ENCODE results near the gene UBE2V1.

UBE2V1 gene

DNA sequence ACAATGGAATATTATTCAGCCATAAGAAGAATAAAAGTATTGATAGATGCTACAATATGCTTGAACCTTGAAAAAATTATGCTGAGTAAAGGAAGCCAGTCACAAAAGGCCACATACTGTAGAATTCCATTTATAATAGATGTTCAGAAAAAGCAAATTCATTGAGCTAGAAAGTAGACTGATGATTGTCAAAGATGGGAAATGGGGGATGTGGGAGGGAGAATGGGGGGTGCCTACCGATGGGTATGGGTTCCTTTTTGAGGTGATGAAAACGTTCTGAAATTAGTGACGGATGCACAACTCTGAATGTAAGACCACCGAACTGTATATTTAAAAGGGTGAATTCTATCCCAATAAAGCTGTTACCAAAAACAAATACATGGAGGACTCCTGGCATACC, 18.4 kb downstream of the UBE2V1 start:
- H3K9me3 ChIP-seq (ENCODE audit: control insufficient read depth, low read length), result no peaks in the 10 kb centered on the region
- H3K9ac ChIP-seq (ENCODE audit: low read length), result no peak overlapping the region
- no peak for DNase-seq
- WGBS, result 100% methylated on average over 1 of the region's 4 CpGs
- no peak overlapping the region for H3K23ac ChIP-seq (ENCODE audit: low read length in 2 of 2)
- no peak overlapping the region for H3K4me2 ChIP-seq (ENCODE audit: low read length, poor library complexity, severe bottlenecking)
- no peak overlapping the region for H2AK5ac ChIP-seq (ENCODE audit: low read length, severe bottlenecking)
- no peak overlapping the region for H2BK15ac ChIP-seq (ENCODE audit: low read depth, poor library complexity, severe bottlenecking)
- H3K14ac ChIP-seq (ENCODE audit: low read length in 2 of 2), result no peak overlapping the region
- no peak overlapping the region for H2BK120ac ChIP-seq (ENCODE audit: low read depth, low read length)
- H2BK5ac ChIP-seq (ENCODE audit: low read depth, low read length, poor library complexity, severe bottlenecking), result no peak overlapping the region
- H2AFZ ChIP-seq (ENCODE audit: low read depth, low read length), result no peak overlapping the region
- no peaks in the 10 kb centered on the region for H3K27me3 ChIP-seq (ENCODE audit: control insufficient read depth in 1 of 2, insufficient read depth in 1 of 2, low read length in 2 of 2)
- H2BK12ac ChIP-seq (ENCODE audit: low read length in 2 of 2), result no peak overlapping the region
- H3K4me1 ChIP-seq (ENCODE audit: control insufficient read depth, insufficient read depth, low read depth, low read length), result peaks cover 2% of the 10 kb centered on the region
- H4K8ac ChIP-seq (ENCODE audit: low read length), result no peak overlapping the region
- H3K79me1 ChIP-seq (replicated peaks; ENCODE audit: low read length, poor library complexity, severe bottlenecking), result peaks cover 3% of the 10 kb centered on the region
- H3K4ac ChIP-seq (ENCODE audit: low read depth in 1 of 2, low read length in 2 of 2), result no peak overlapping the region
- H3K4me3 ChIP-seq (ENCODE audit: insufficient read depth in 1 of 2, low read depth in 1 of 2, low read length in 2 of 2), result no peak overlapping the region
- H3K36me3 ChIP-seq (ENCODE audit: control insufficient read depth in 1 of 2, insufficient read depth in 2 of 2, low read depth in 1 of 2, low read length in 2 of 2), result peaks cover 21 to 64% of the 10 kb centered on the region in 2 experiments
- H4K91ac ChIP-seq (ENCODE audit: low read length), result no peak overlapping the region
- no peak overlapping the region for H3K18ac ChIP-seq (ENCODE audit: low read depth in 1 of 2, low read length in 2 of 2)
- H3K27ac ChIP-seq (ENCODE audit: low read length, poor library complexity, severe bottlenecking), result no peak overlapping the region

DNA sequence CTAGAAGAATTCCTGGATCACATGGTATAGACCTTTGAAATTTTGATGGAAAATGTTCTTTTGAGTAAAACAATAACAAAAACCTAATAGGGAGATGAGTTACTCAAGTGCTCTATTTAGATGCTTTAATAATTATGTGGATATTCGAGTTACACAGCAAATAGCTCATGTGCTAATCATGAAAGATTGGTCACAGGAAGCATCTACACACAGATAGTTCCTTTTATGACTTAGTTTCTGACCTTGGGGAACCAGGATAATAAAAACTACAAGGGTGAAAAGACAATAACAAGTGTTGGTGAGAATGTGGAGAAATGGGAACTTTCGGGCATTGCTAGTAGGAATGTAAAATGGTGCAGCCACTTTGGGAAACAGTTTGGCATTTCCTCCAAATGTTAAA, 19.7 kb downstream of the UBE2V1 start:
- Histone ChIP-seq H3K36me3 (ENCODE audit: control insufficient read depth in 1 of 2, insufficient read depth in 2 of 2, low read depth in 1 of 2, low read length in 2 of 2) (peaks cover 21 to 64% of the 10 kb centered on the region in 2 experiments), H2BK120ac (ENCODE audit: low read depth, low read length) (no peak overlapping the region), H3K9me3 (ENCODE audit: control insufficient read depth, low read length) (no peaks in the 10 kb centered on the region), H3K4me1 (ENCODE audit: control insufficient read depth, insufficient read depth, low read depth, low read length) (no peaks in the 10 kb centered on the region), H3K27me3 (ENCODE audit: control insufficient read depth in 1 of 2, insufficient read depth in 1 of 2, low read length in 2 of 2) (no peaks in the 10 kb centered on the region), H3K27ac (ENCODE audit: low read length, poor library complexity, severe bottlenecking) (no peak overlapping the region), H2BK15ac (ENCODE audit: low read depth, poor library complexity, severe bottlenecking) (no peak overlapping the region), H4K91ac (ENCODE audit: low read length) (no peak overlapping the region), H3K4me3 (ENCODE audit: insufficient read depth in 1 of 2, low read depth in 1 of 2, low read length in 2 of 2) (peak overlapping the region in 1 of 2 experiments; percentile 5), H3K23ac (ENCODE audit: low read length in 2 of 2) (no peak overlapping the region), H2AK5ac (ENCODE audit: low read length, severe bottlenecking) (no peak overlapping the region), H2BK5ac (ENCODE audit: low read depth, low read length, poor library complexity, severe bottlenecking) (no peak overlapping the region), H2AFZ (ENCODE audit: low read depth, low read length) (no peak overlapping the region), H2BK12ac (ENCODE audit: low read length in 2 of 2) (no peak overlapping the region), H3K4ac (ENCODE audit: low read depth in 1 of 2, low read length in 2 of 2) (no peak overlapping the region), H3K14ac (ENCODE audit: low read length in 2 of 2) (no peak overlapping the region), H3K18ac (ENCODE audit: low read depth in 1 of 2, low read length in 2 of 2) (no peak overlapping the region), H3K4me2 (ENCODE audit: low read length, poor library complexity, severe bottlenecking) (no peak overlapping the region), H4K8ac (ENCODE audit: low read length) (no peak overlapping the region), H3K79me1 (replicated peaks; ENCODE audit: low read length, poor library complexity, severe bottlenecking) (peaks cover 5% of the 10 kb centered on the region), H3K9ac (ENCODE audit: low read length) (peak overlapping the region; percentile 19)
- DNase-seq, result no peak
- 83% methylated on average over 2 of the region's 2 CpGs for WGBS

DNA sequence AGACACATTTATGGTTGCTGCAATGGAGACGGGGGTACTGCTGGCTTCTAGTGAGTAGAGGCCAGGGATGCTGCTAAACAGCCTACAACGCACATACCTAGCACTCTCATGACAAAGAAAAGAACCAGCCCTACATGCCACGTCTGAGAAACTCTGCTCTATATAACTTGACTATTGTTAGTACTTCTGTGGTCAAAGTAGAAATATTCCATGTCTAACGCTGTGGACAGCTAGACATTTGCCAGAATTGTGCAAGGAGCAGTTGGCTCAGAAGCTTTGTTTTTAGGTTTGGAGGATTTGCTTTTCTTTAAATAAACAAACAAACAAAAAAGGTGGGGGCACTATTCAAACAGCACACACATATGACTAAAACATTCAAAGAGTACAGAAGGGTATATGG, 20.5 kb downstream of the UBE2V1 start:
- WGBS, result 83% methylated on average over 1 of the region's 4 CpGs
- Histone ChIP-seq H3K27me3 (ENCODE audit: control insufficient read depth in 1 of 2, insufficient read depth in 1 of 2, low read length in 2 of 2) (no peaks in the 10 kb centered on the region), H3K36me3 (ENCODE audit: control insufficient read depth in 1 of 2, insufficient read depth in 2 of 2, low read depth in 1 of 2, low read length in 2 of 2) (peaks cover 21 to 66% of the 10 kb centered on the region in 2 experiments), H2BK15ac (ENCODE audit: low read depth, poor library complexity, severe bottlenecking) (no peak overlapping the region), H2AK5ac (ENCODE audit: low read length, severe bottlenecking) (no peak overlapping the region), H3K79me1 (replicated peaks; ENCODE audit: low read length, poor library complexity, severe bottlenecking) (peaks cover 5% of the 10 kb centered on the region), H3K14ac (ENCODE audit: low read length in 2 of 2) (no peak overlapping the region), H2BK5ac (ENCODE audit: low read depth, low read length, poor library complexity, severe bottlenecking) (no peak overlapping the region), H3K4me1 (ENCODE audit: control insufficient read depth, insufficient read depth, low read depth, low read length) (no peaks in the 10 kb centered on the region), H3K4me2 (ENCODE audit: low read length, poor library complexity, severe bottlenecking) (no peak overlapping the region), H3K23ac (ENCODE audit: low read length in 2 of 2) (no peak overlapping the region), H4K8ac (ENCODE audit: low read length) (no peak overlapping the region), H3K27ac (ENCODE audit: low read length, poor library complexity, severe bottlenecking) (no peak overlapping the region), H2AFZ (ENCODE audit: low read depth, low read length) (no peak overlapping the region), H3K4ac (ENCODE audit: low read depth in 1 of 2, low read length in 2 of 2) (no peak overlapping the region), H3K9ac (ENCODE audit: low read length) (peak overlapping the region; percentile 19), H3K4me3 (ENCODE audit: insufficient read depth in 1 of 2, low read depth in 1 of 2, low read length in 2 of 2) (no peak overlapping the region), H3K18ac (ENCODE audit: low read depth in 1 of 2, low read length in 2 of 2) (no peak overlapping the region), H2BK12ac (ENCODE audit: low read length in 2 of 2) (no peak overlapping the region), H2BK120ac (ENCODE audit: low read depth, low read length) (peak overlapping the region; percentile 6), H3K9me3 (ENCODE audit: control insufficient read depth, low read length) (no peaks in the 10 kb centered on the region), H4K91ac (ENCODE audit: low read length) (no peak overlapping the region)
- peak; percentile 72 for DNase-seq

DNA sequence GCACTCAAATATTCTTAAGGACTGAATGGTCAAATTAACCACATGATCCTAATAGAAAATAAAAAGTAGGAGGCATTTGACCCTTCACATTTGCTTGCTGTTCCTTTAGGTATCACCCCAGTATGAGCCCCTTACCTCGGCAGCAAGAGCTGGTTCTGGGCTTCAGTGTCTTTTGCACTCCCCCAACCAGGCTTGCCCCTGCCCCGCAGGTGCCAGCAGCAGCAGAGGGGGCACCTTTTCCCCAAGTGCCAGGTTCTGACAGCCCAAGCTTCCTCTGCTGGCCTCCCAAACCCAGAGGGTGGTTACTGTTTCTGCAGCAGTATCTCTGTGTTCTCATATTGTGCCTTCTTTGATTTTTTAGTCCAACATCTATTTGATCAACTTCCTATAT, 23.2 kb downstream of the UBE2V1 start:
- no peak overlapping the region for H3K4me3 ChIP-seq (ENCODE audit: insufficient read depth in 1 of 2, low read depth in 1 of 2, low read length in 2 of 2)
- H4K8ac ChIP-seq (ENCODE audit: low read length), result no peak overlapping the region

More for the DNA sequence above, 23.2 kb downstream of the UBE2V1 start:
- WGBS, result 98% methylated on average over 2 of the region's 2 CpGs
- no peak overlapping the region for H3K4ac ChIP-seq (ENCODE audit: low read depth in 1 of 2, low read length in 2 of 2)
- peaks cover 3% of the 10 kb centered on the region for H3K79me1 ChIP-seq (replicated peaks; ENCODE audit: low read length, poor library complexity, severe bottlenecking)
- H3K27me3 ChIP-seq (ENCODE audit: control insufficient read depth in 1 of 2, insufficient read depth in 1 of 2, low read length in 2 of 2), result no peaks in the 10 kb centered on the region
- H2BK5ac ChIP-seq (ENCODE audit: low read depth, low read length, poor library complexity, severe bottlenecking), result no peak overlapping the region
- no peak overlapping the region for H3K27ac ChIP-seq (ENCODE audit: low read length, poor library complexity, severe bottlenecking)
- H2BK15ac ChIP-seq (ENCODE audit: low read depth, poor library complexity, severe bottlenecking), result no peak overlapping the region
- H3K4me1 ChIP-seq (ENCODE audit: control insufficient read depth, insufficient read depth, low read depth, low read length), result peaks cover 9% of the 10 kb centered on the region
- no peak overlapping the region for H3K23ac ChIP-seq (ENCODE audit: low read length in 2 of 2)
- H3K36me3 ChIP-seq (ENCODE audit: control insufficient read depth in 1 of 2, insufficient read depth in 2 of 2, low read depth in 1 of 2, low read length in 2 of 2), result peaks cover 14 to 43% of the 10 kb centered on the region in 2 experiments
- H3K4me2 ChIP-seq (ENCODE audit: low read length, poor library complexity, severe bottlenecking), result no peak overlapping the region
- H2BK120ac ChIP-seq (ENCODE audit: low read depth, low read length), result no peak overlapping the region
- no peak overlapping the region for H2BK12ac ChIP-seq (ENCODE audit: low read length in 2 of 2)
- DNase-seq, result no peak
- H2AK5ac ChIP-seq (ENCODE audit: low read length, severe bottlenecking), result no peak overlapping the region
- H3K14ac ChIP-seq (ENCODE audit: low read length in 2 of 2), result no peak overlapping the region
- H4K91ac ChIP-seq (ENCODE audit: low read length), result no peak overlapping the region
- H3K18ac ChIP-seq (ENCODE audit: low read depth in 1 of 2, low read length in 2 of 2), result no peak overlapping the region
- no peak overlapping the region for H2AFZ ChIP-seq (ENCODE audit: low read depth, low read length)
- H3K9ac ChIP-seq (ENCODE audit: low read length), result no peak overlapping the region
- no peaks in the 10 kb centered on the region for H3K9me3 ChIP-seq (ENCODE audit: control insufficient read depth, low read length)
